ENCODE data around the gene COL13A1. TPM values are rescaled to one million over a fixed set of nuclear protein-coding genes. Genes with fewer than 3 reads are reported as not detected.

Gene COL13A1
- total and polyA plus RNA-seq, 11 donors, result 1.0 to 4.0 (median 1.7) TPM

DNA sequence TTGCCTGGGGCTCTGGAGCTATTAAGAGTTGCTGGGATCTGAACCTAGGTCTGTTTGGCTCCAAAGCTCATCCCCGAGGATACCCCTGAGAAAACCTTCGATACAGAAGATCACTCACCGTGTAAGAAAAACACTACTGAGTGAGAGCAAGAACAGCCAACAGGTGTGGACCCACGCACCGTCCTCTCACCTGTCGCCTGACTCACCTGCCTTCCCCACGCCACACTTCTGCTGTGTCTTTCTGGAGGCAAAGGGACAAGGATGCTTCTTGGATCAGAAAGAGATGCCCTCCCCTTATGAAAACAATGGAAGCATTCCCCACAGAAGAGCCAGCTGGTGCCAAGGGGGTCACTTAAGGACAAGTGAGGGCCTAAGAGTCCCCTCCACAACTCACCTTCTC, 46.7 kb downstream of the COL13A1 start:
- 92 to 99% (median 95%) methylated on average over 7 of the region's 7 CpGs for WGBS, 4 donors
- H3K4me3 ChIP-seq, result no peak overlapping the region

GRCh38 chr10:69849825-69850224, 48.1 kb downstream of the COL13A1 start:
- H3K27me3 ChIP-seq, result peaks cover 0 to 4% (median 0%) of the 10 kb centered on the region in 9 donors
- H3K4me1 ChIP-seq, result peaks cover 0 to 13% (median 4%) of the 10 kb centered on the region in 12 donors
- intact Hi-C loops (cut with DNase I), result no loop called here
- H3K4me3 ChIP-seq, result no peak overlapping the region
- no peaks in the 10 kb centered on the region for H3K36me3 ChIP-seq
- WGBS, 4 donors, result 82 to 90% (median 86%) methylated on average over 7 of the region's 7 CpGs
- no peak overlapping the region for H3K27ac ChIP-seq
- ATAC-seq (no peak), DNase-seq (no peak)
- no peaks in the 10 kb centered on the region for H3K9me3 ChIP-seq
- TF ChIP-seq CTCF (IDR thresholded peaks at IDR 0.05) (no peak), POLR2A (IDR thresholded peaks at IDR 0.05) (no peak)

More for the DNA sequence above, 46.7 kb downstream of the COL13A1 start:
- intact Hi-C loops (cut with DNase I), result no loop called here
- H3K36me3 ChIP-seq, result no peaks in the 10 kb centered on the region
- no peak for TF ChIP-seq CTCF (IDR thresholded peaks at IDR 0.05)
- no peak for TF ChIP-seq POLR2A (IDR thresholded peaks at IDR 0.05)
- DNase-seq (no peak), ATAC-seq (no peak)
- no peaks in the 10 kb centered on the region for H3K9me3 ChIP-seq
- peaks cover 0 to 18% (median 4%) of the 10 kb centered on the region in 12 donors for H3K4me1 ChIP-seq
- H3K27ac ChIP-seq, result no peak overlapping the region
- H3K27me3 ChIP-seq, result peaks cover 0 to 4% (median 0%) of the 10 kb centered on the region in 9 donors

- H3K4me3 ChIP-seq, result no peak overlapping the region
- H3K9me3 ChIP-seq, result no peaks in the 10 kb centered on the region
- peaks cover 0 to 12% (median 3%) of the 10 kb centered on the region in 12 donors for H3K4me1 ChIP-seq
- DNase-seq (no peak), ATAC-seq (no peak)
- no peak overlapping the region for H3K27ac ChIP-seq
- H3K27me3 ChIP-seq, result peaks cover 0 to 4% (median 0%) of the 10 kb centered on the region in 9 donors
- 72 to 91% (median 74%) methylated on average over 6 of the region's 6 CpGs for WGBS, 4 donors
- no peak for TF ChIP-seq POLR2A (IDR thresholded peaks at IDR 0.05)
- TF ChIP-seq CTCF (IDR thresholded peaks at IDR 0.05), result no peak
- no peaks in the 10 kb centered on the region for H3K36me3 ChIP-seq
- intact Hi-C loops (cut with DNase I), result no loop called here
These were observed 48.7 kb downstream of the COL13A1 start for GRCh38 chr10:69850440-69850839.

DNA sequence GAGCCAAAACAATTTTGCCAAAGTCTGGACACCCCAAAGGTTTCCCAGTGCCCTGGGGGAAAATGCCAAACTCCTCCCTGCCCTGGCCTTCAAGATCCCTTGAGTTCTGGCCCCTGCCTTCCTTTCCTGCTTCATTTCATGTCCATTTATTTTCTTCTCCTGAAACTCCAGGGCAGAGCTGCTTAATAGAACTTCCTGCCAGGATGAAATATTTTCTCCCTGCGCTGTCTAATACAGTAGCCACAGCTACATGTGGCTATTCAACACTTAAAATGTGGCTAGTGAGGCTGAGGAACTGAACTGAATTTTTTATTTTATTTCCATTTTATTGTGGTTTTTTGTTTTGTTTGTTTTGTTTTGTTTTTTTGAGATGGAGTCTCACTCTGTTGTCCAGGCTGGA, 49.6 kb downstream of the COL13A1 start:
- WGBS, 4 donors, result 75 to 93% (median 86%) methylated on average over 1 of the region's 1 CpG
- Histone ChIP-seq H3K4me1 (peaks cover 0 to 3% (median 0%) of the 10 kb centered on the region in 12 donors), H3K27me3 (peaks cover 0 to 3% (median 0%) of the 10 kb centered on the region in 9 donors), H3K4me3 (no peak overlapping the region), H3K9me3 (no peaks in the 10 kb centered on the region), H3K27ac (no peak overlapping the region), H3K36me3 (no peaks in the 10 kb centered on the region)
- DNase-seq, result no peak
- intact Hi-C loops (cut with DNase I), result no loop called here
- no peak for ATAC-seq
- TF ChIP-seq POLR2A (IDR thresholded peaks at IDR 0.05) (no peak), CTCF (IDR thresholded peaks at IDR 0.05) (no peak)
